GM21786 (cell line): ENCODE measurements around the gene GASK1B.

Experiments used
- ATAC-seq: cut with Tn5 transposase; IDR thresholded peaks from one replicate; pipeline ENCODE4 v1.9.1; 2021; ENCODE audit not compliant: unreplicated experiment

Gene GASK1B

DNA sequence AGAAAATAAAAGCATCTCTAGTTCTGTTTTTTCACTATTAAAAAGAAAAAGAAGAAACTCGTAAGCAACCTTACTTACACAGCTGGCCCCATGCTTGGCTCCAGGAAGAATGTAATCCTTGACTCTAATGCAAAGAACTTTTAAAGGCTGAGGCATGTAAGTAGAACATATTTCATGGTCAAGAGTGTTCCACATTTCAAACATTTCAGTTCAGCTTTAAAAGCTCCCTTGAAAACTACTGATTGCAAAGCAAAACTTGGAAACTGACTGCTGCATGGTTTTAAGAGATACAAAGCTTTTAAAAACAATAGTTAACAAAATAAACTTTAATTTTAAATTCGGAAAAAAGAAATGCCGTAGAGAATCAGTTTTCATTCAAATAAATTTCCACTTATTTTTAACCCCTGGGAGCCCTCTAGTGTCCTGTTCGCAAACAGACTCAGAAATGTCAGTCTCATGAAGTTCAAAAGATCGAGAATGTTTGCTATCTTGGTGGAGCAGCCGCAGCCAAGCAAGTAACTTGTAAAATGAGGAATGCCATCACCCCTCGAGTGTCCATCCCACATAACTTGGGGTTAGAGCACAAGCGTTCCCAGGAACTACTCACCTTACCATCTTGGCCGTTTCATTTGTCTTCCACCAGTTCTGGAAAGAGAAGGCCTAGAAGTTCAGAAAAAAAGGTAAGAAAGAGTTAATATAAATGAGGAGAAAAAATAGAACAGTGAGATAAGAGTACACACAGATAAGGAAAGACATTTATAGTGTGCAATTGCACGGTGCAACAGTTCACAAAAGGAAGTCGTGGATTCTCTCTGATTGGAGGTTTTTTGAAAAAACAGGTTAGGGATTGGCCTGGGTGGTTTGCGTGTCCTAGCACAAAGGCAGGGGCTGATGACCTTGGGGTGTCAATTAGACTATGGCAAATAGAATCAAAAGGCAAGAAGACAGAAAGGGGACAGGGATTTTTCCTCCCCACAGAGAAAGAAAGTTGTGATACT is at the start of gene GASK1B:
TSS of gene GASK1B (minus strand) at position 765 of the 998 bp plus-strand sequence. CDS start 1,650 bp downstream, outside the sequence.
- ATAC-seq = no peak

DNA sequence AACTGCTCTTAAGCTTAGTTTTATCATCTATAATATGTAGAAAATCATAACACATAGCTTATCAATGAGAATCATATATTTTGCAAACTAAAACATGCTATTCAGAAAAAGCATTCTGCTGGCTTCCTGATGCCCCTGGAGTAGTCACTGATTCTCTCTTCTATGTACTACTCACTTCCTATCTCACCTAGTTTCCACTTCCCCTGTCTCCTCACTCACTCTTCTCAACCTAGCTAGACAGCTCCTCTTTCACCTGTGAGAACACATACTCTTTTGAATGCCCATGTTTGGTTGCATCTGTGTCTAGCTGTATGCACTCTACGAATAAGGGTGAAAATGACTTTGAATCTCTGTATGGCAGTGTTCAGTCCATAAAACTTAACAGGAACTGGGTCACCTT is 46.8 kb upstream of the GASK1B start:
- no peak for ATAC-seq

DNA sequence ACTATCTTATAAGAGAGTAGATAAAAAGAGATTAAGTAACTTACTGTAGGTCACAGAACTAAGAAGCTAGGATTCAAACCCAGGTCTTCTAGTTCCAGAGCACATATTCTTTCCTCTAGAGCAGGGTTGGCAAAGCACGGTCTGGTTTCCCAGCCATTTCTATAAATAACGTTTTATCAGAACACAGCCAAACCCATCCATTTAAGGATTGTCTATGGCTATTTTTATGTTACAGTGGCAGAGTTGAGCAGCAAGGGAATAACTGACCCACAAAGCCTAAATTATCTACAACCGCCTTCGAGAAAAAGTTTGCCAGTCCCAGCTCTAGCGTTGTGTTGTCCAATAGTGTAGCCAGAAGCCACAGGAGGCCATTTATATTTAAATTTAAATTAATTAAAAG is 44.9 kb upstream of the GASK1B start:
- no peak for ATAC-seq

DNA sequence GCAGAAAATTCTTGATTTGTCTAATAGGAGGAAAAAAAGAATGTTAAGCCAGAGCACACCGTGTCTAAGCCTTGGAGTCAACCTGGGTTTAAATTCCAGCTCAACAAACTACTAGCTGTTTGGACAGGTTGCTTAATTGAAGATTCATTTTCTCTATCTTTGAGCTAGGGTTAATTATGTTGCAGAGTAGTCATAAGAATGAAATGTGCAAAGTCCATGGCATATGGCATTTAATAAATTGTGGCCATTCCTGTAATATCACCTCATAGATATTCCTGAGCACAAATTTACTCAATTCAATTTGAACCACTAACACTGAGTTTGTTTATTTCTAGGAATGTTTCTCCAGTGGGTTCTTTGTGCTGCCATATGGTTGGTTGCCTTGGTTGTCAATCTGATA is 42.0 kb upstream of the GASK1B start:
- ATAC-seq = no peak

DNA sequence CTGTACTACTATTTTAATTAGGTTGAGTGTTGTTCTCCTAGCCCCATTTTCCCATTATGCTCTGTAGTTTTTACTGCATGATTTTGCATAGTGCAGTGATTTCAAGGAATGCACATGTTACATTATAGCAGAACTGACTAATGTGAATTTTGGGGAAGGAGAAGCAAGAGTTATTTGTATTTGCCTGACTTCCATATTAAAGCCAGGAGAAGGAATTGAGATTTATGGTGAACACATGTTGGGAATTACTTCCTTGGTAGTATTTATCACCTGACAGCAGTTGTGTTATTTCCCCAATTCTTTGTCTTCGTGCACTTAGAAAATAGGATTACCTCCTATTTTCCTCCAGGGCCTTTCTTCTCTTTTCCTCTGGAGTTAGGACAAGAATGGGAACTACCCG is 40.6 kb upstream of the GASK1B start:
- ATAC-seq = no peak

DNA sequence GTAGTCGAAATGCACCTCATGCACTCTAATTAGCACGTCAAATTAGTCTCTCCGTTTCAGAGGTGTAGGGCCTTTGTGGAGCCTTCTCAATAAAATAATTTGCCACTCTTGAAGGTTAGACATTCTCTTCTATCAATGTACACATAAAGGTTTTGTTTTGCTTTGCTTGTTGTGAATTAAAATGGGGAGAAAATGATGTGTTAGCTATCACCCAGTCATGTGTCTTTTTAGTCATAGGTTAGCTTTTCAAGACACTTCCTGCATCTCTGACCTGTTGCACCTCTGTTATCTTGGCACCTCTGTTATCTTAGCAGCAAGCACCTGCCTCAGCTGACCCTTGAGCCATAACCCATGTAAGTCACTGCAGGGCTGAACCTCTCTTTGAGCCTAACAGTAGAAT is 38.4 kb upstream of the GASK1B start:
- no peak for ATAC-seq

DNA sequence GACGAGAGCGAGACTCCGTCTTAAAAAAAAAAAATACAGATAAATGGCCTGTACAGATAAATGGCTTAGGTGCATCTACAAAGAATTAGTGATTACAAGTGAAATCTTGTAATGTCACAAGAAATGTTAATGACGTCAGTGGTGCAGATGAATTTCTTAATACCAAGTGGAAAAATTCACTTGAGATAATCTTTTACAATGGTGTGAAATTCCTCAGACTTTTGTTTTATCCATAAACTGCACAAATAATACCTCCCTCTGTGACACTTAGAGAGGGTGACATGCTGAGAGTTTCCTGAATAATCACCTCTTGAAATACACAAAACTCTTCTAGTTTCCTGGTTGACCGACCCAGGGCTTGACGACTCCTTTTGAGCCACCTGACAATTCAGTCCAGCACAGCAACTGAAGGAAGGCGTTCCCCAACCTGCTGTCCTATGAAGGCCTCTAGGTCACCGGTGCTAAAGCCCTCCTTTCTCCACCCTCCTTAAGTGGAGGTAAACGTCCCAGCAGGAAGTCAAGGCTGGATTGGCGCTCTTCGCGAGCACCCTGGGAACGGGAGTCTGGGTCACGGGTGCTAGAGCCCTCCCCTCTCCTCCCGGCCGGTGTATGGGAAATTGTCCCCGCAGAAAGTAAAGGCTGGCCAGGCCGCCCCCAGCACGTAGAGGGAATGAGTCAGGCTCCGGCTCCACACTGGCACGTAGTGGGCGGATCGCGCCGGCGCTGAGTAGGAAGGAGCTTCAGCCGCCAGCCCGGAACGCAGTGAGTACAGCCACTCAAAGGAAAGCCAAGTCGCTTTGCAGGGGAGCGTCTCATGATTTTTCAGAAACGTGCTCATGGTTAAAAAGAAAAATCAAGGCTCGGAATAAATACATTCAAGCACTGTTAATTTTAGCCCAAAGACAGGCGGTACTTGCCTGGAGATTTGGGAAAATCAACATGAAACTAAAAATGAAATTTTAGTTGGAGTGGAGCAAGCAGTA is 37.3 kb upstream of the GASK1B start, which contains the start of gene TMEM144:
TSS of gene TMEM144 (plus strand) at position 662 of the 983 bp plus-strand sequence. CDS start 2,182 bp downstream, outside the sequence.
- ATAC-seq = peak; percentile 93

DNA sequence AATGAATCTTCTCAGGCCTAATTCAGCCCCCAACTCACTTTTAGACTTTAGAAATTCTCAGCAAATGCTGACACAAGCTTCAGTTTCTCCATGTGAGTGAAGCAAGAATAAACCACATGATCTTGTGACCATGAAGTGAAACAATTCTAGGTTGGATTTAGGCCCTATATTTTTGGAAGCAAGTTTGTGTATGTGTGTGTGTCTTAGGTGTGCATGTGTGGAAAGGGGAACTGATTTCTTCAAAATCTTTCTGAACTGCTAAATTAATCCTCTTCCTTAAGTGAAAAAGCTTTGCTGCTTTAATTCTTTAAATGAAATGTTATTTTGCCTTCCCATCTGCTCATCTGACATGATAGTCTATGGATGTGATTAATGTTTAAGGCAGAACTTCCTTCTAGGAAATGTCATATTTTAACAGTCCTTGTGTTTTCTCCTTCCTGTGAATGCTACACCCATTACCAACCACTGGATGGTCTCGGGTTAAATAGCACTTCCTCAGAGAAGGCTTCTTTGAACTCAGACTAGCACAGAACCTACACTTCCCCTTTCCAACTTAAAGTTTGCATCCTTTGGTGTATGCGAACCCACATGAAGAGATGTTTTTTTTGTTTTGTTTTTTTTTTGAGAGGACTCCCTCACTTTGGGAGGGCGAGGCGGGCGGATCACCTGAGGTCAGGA is 36.3 kb upstream of the GASK1B start:
- peak; percentile 49 for ATAC-seq

DNA sequence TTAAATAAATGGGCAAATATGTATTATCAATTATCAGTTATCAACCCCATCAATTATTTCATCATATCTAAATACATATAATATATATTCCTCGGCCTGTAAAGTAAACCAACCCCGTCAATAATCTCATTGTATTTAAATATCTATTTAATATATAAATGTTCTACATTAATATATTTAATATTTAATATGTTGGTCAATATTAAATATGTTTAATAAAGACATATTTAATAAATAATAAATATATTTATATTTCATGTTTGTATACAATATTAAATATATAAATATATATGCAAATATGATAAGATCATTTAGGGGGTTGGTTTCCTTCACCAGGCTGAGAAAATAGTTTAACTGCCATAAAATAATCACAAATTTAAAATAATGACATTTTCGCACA is 31.1 kb upstream of the GASK1B start:
- no peak for ATAC-seq

DNA sequence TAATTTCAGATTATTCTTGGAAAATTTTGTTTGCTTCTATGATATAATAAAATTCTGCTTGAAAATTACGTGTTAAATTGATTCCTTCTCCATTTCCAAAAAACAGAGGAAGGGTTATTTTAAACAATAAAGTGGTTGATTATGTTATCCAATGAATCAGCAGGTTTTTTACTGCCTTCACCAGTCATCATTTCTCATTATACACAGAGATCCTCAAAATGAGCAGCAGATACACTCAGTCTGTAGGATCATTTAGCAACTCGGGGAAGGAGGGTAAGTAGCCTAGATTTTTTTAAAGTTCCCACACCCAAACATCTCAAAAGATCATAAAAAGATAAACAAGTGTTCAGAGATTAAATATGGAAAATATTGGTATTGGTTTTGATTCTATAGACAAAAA is 30.6 kb upstream of the GASK1B start:
- no peak for ATAC-seq

DNA sequence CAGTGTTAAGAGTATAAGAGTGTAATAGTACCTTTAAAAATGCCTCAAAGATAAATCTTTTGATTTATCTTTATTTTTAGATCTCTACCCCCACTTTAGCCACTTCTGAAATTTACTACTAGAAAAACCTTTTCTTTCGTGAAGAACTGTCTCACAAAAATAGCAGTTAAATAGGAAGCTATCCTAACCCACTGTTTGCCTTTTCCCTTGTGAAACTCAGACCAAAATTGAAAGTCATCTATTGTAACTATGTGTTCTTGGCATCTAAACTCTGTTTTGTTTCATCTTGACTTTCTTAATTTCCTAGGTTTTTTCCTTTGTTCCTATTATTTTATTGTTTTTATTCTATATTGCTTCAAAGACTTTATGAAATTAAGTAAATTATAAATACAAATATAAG is 29.7 kb upstream of the GASK1B start:
- ATAC-seq = no peak

DNA sequence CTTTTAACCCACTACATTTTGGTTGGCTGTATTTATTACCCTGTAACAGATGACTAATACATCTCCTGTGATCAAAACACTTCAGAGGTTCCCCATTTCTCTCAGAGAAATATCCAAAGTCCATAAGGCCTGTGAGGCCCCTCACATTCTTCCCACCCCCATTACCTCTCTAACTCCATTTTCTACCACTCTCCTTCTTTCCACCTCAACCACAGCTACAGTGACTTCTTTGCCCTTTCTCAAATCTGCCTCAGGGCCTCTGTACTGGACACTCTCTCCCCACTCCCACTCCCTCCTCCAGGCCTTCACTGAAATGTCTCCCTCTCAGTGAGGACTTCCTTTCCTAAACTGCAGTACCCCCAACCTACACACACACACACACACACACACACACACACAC is 29.1 kb upstream of the GASK1B start:
- no peak for ATAC-seq

DNA sequence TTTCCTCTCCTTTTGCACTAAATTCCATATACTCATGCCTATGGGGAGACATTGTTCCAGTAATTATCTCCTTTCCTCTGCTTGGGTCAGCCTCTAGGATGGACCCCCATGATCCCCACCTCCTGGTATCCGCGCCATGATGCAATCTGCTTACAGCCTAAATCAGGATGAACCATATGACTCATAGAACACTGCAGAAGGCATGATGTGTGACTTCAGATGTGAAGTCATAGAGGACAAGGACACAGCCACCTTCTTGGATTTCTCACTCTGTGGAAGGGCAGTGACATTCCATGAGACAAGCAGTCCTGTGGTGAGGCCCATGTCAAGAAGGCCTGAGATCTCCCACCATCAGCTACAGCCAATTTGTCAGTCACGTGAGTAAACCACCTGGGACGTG is 28.5 kb upstream of the GASK1B start:
- ATAC-seq = no peak

DNA sequence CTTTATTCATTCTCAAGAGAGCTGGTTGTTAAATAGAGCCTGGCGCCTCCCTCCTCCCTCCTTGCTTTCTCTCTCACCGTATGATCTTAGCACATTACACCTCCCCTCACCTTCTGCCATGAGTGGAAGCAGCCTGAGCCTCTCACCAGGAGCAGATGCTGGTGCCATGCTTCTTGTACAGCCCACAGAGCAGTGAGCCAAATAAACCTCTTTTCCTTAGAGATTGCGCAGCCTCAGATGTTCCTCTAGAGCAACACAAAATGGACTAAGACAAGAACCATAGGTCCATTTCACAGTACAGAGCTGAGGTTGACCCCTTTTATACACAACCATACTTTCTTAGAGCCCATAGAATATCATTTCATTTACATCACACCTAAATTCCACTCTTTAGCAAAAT is 27.4 kb upstream of the GASK1B start:
- no peak for ATAC-seq

DNA sequence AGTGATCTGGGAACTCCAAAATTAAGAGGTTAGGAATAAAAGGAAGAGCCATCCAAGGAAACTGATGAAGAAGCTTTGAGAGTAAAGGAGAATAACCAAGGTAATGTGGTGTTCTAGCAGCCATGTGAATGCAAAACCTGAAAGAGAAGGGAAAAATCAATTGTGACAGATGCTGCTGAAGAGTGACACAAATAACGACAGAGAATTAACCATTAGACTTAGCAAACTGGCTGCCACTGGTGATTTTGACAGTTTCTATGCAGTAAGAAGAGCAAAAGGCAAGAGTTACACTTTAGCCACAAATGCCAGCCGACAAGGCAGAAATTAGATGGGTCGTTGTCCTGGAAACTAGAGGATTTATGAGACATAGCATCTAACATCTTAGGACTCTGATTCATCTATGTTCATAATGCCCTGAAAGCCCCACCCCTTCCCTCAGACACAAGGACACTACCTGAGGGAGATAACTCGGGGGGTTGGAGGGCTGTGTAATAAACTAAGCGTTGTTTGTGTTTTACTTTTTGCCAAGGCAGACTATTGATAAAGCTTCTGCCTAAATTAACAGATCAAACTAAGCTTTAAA is 24.5 kb upstream of the GASK1B start:
- no peak for ATAC-seq

DNA sequence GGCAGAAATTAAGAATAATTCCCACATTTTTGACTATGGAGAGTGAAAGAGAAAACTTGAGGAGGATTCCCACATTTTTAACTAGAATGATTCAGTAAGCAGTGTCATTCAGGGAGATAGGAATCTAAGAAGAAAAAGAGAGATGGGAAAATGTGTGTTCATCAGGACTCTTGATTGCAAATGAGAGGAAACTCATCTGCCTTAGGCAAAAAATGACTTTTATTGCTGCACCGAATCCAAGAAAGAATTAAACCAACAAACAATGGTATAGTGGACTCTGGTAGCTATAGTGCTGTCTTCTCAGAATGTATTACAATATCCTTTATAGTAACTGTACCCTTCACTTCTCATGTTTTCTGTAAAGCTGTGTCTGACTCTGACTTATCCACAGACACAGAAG is 22.5 kb upstream of the GASK1B start:
- no peak for ATAC-seq

DNA sequence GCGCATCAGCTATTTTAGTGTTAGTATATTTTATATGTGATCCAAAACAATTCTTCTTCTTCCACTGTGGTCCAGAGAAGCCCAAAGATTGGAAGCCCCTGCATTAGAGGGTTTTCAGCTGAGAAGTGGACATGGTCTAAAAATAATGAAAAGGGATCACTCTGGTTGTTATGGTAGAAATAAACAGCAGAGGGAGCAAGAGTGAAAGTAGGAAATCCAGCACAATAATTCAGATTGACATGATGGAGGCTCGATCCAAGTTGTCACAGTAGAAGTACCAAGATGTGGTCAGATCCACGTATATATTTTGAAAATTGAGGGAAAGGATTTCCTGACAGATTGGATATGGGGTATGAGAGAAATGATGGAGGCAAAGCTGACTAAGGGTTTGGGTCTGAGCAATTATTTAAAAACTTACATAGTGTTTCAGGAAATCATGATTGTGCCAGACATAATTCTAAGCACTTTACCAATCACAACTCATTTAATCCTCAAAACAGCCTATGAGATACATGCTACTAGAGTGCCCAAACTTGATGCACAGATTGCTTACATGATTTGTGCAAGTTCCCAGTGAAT is 20.4 kb upstream of the GASK1B start:
- ATAC-seq = no peak

DNA sequence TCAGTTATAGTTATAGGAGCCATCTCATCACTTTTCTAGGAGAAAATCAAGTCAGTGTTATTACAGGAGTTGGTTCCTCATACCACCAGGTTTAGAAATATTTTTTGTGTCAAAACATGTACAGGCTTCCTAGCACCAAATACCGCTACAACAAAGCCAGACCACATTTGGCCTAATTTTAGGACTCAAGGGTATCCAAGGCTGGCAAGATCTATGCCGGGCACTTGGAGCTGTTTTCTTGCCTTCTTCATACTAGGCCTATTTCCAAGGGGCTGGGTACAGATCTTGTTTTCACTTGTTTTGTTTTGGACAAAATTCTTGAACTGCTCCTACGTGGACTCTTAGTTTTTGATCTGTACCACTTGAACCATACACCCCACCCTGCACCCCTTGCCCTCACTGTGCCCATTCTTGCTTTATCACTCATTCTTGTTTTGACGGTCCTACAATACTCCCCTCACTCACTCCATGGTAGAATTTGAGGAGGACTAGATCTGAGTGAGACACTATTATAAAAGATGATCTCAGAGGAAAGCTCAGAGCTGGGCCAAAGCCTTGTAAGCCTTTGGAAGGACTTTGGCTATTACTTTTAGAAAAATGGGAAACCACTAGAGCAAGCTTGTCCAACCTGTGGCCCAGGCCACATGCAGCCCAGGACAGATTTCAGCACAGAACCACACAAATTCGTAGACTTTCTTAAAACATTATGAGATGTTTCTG is 19.8 kb upstream of the GASK1B start:
- no peak for ATAC-seq

DNA sequence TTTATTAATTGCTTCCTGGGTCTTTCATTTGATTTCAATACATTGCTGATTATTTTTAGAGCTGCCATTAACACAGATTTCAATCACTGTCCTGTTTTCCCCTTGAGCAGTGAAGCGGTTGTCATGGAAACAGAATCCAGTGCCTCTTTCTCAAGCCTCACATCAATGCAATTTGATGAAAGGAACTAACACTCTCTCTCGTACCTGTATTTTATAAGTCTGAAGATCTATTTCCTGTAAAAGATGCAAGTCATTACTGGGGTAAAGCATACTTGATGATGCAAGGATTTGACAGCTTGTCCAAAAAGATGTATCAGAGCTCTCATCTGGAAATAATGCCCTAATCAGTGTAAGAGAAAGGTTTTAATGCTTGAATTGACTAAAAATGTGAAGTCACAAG is 17.9 kb upstream of the GASK1B start:
- no peak for ATAC-seq

DNA sequence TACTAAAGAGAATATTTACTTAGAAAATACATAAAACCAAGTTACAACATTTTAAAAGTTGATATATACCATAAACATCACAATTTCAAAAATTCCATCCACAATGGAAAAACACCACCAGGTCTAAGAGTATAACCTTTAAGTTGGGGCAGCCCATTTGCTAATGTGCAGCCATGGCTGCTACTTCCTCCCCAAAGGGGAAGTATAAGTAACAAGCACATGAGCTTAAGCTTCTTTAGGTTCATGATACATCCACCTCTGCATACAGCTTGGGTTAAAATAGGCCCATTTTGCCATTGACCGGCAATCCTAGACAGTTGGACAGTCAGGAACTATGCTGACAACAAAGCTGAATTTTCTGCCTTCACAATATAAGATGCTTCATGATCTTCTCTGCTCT is 16.6 kb upstream of the GASK1B start:
- ATAC-seq = no peak
